Astrocyte of the cerebellum (primary cell): ENCODE measurements around the gene SNAI1.
"Not testable (repeated sequence)": the region's sequence is repeated elsewhere in the genome, so short reads cannot be mapped to it uniquely, and the experiment has no call there.

Source experiments
- DNase-seq: peaks from one replicate; pipeline ENCODE4 v3.0.0-alpha.2; 2011; ENCODE audit warnings: low read depth
- H3K4me3 ChIP-seq: 2 replicates; pipeline ENCODE4 v1.5.1; 2011; ENCODE audit warnings: mild to moderate bottlenecking, low read depth, low read length, moderate library complexity
- in situ Hi-C: cut with HindIII; loops from 2 replicates; pipeline ENCODE4 v1.10.0; 2017; ENCODE audit warnings: low sequenced_read_pairs
- TF ChIP-seq, protein P1 (sequence below): IDR thresholded peaks from 2 replicates; pipeline ENCODE4 v1.5.1; 2012; ENCODE audit warnings: low read length, low read depth, moderate library complexity, mild to moderate bottlenecking; ENCODE audit errors: missing control alignments

The SNAI1 gene

DNA sequence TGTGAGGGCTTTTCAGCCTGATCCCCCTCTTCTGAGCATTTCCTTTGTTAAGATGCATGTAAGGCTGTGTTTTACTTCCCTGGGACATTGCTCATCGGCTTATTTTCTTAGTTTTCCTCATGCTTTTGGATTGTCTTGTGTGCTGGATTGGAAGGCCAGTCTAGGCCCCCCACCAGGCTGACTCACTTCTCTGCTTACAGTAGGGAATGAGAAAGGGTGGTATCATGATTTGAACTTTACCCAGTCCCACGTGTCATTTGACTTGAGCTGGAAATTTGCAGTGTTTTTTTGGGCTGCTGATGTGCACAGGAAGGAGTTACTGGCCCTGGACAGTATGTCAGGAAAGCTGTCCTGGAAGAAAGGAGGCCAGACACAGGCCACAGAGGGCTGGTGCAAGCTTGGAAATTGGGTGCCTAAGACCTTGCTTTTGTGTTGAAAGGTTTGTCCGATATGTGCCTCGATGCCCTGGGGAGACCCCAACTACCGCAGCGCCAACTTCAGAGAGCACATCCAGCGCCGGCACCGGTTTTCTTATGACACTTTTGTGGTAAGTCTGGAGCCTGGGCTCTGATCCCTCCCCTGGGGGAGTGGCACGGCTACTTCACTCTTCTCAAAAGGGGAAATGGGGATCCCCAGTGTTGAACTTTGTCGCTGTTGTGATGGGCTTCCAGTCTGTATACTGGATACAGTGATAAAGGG, 33.8 kb upstream of the SNAI1 start:
- peak; percentile 93 for DNase-seq
- H3K4me3 ChIP-seq: no peak overlapping the region
- in situ Hi-C loops: no loop called here
- TF ChIP-seq, protein P1, sequence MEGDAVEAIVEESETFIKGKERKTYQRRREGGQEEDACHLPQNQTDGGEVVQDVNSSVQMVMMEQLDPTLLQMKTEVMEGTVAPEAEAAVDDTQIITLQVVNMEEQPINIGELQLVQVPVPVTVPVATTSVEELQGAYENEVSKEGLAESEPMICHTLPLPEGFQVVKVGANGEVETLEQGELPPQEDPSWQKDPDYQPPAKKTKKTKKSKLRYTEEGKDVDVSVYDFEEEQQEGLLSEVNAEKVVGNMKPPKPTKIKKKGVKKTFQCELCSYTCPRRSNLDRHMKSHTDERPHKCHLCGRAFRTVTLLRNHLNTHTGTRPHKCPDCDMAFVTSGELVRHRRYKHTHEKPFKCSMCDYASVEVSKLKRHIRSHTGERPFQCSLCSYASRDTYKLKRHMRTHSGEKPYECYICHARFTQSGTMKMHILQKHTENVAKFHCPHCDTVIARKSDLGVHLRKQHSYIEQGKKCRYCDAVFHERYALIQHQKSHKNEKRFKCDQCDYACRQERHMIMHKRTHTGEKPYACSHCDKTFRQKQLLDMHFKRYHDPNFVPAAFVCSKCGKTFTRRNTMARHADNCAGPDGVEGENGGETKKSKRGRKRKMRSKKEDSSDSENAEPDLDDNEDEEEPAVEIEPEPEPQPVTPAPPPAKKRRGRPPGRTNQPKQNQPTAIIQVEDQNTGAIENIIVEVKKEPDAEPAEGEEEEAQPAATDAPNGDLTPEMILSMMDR: no peak

DNA sequence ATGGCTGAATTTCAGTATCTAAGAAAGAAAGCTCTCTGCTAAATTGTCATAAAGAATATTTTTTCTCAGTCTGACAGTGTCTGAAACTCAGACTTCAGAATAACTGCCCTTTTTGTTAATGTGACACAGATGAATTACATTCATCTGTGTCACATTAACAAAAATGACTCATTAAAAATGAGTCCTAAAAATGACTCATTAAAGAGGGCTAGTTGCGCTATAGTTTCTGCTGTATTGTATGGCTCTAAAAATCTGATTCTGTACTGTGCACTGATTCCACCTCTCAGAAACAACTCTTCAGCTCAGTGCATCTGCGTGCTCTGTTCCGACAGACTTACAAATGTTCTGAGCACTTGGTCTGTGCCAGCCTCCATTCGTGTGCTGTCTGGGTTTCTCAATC, 31.6 kb upstream of the SNAI1 start:
- peak; percentile 19 for DNase-seq
- TF ChIP-seq, protein P1: no peak
- H3K4me3 ChIP-seq: no peak overlapping the region
- in situ Hi-C loops: no loop called here

DNA sequence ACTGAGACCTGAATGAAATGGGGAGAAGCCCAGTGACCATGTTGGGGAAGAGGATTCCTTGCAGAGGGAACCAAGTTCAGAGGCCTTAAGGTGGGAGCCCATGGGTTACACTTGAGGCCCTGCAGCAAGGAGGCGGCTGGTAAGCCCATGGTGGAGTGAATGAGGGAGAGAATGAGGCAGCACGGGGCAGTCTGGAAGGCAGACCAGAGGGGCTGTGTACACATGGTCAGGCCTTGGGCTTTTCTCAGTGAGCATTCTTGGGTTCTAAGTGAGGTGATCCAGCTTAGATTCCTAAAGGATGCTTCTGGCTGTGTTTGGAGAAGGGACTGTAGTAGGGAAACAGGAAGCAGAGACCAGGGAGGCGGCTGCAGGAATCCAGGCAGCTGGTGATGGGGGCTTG, 27.6 kb upstream of the SNAI1 start:
- DNase-seq: no peak
- TF ChIP-seq, protein P1: no peak
- no peak overlapping the region for H3K4me3 ChIP-seq
- in situ Hi-C loops: no loop called here

DNA sequence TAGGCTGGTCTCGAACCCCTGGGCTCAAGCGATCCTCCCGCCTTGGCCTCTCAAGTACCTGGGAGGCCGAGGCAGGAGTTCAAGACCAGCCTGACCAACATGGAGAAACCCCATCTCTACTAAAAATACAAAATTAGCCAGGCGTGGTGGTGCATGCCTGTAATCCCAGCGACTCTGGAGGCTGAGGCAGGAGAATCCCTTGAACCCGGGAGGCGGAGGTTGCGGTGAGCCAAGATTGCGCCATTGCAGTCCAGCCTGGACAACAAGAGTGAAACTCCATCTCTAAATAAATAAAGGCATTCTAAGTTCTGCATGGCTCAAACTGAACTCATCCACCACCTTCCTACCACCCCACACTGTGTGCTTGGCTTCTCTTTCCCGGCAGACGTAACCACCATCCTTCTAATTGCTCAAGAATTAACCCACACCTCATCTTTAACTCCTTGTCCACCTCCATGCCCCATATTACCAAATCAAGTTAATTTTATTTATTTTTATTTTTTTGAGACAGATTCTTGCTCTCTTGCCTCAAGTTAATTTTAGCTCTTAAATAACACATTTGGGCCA, 26.9 kb upstream of the SNAI1 start:
- DNase-seq, H3K4me3 ChIP-seq, in situ Hi-C loops: not testable (repeated sequence)

DNA sequence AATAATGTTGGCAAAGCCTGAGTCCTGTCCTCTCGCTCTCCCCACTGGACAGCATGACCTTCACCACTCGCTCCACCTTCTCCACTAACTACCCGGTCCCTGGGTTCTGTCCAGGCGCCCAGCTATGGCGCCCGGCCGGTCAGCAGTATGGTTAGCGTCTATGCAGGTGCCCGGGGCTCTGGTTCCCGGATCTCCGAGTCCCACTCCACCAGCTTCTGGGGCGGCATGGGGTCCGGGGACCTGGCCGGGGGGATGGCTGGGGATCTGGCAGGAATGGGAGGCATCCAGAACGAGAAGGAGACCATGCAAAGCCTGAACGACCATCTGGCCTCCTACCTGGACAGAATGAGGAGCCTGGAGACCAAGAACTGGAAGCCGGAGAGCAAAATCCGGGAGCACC, 26.1 kb upstream of the SNAI1 start:
- no peak overlapping the region for H3K4me3 ChIP-seq
- in situ Hi-C loops: no loop called here
- TF ChIP-seq, protein P1: no peak
- DNase-seq: no peak

DNA sequence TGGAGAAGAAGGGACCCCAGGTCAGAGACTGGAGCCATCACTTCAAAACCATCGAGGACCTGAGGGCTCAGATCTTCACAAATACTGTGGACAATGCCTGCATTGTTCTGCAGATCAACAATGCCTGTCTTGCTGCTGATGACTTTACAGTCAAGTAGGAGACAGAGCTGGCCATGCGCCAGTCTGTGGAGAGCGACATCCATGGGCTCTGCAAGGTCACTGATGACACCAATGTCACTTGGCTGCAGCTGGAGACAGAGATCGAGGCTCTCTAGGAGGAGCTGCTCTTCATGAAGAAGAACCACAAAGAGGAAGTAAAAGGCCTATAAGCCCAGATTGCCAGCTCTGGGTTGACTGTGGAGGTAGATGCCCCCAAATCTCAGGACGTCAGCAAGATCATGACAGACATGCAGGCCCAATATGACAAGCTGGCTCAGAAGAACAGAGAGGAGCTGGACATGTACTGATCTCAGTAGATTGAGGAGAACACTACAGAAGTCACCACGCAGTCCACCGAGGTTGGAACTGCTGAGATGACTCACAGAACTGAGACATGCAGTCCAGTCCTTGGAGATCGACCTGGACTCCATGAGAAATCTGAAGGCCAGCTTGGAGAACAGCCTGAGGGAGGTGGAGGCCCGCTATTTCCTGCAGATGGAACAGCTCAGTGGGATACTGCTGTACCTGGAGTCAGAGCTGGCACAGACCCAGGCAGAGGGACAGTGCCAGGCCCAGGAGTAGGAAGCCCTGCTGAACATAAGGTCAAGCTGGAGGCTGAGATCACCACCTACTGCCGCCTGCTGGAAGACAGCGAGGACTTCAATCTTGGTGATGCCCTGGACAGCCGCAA, 25.5 kb upstream of the SNAI1 start:
- DNase-seq, in situ Hi-C loops, H3K4me3 ChIP-seq: not testable (repeated sequence)

DNA sequence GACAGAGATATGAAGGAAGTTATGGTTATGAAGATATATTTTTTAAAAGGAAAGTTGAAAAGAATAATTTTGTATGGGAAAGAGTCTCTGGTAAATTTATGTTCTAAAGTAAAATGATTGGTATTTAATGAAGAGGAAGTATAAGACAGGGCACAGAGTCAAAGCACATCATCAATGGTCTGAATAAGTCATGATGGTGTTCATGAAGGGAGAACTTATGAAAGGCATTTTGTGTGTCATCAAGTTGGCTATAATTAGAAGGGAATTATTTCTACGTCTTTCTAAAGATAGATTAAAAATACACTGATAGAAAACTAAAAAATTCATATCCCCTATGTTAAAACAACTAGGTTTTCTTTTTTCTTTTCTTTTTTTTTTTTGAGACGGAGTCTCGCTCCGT, 21.4 kb upstream of the SNAI1 start:
- no peak for DNase-seq
- H3K4me3 ChIP-seq: no peak overlapping the region
- TF ChIP-seq, protein P1: no peak
- in situ Hi-C loops: no loop called here
